ENCODE results near the gene GCM1. TPM values are rescaled to one million over a fixed set of nuclear protein-coding genes. Genes with fewer than 3 reads are reported as not detected.

GCM1 gene
- total RNA-seq, 6 experiments from 2014 or later = not detected

DNA sequence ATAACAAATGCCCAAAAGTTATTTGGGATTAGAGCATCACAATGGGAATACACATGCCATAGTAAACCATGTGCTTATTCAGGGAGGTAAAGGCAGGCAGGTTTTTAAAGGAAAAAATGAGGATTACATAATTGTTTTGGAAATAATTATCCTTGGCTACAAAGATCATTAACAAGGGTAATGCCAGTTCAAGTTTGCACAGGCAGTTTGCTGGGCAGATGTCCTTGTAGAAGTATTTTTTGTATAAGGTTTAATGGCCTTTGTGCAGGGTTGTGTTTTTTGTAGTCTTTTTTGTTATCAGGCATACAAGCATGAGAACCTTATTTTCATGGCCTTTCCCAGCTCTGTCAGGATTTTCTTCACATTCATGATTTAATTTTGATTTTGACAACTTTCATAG lies 58.7 kb downstream of the GCM1 start:
- Histone ChIP-seq H3K27ac (peak overlapping the region in 1 of 3 donors; percentile 22), H3K9me3 (no peaks in the 10 kb centered on the region), H3K36me3 (peaks cover 3 to 62% (median 31%) of the 10 kb centered on the region in 4 donors), H3K4me1 (peaks cover 0 to 12% (median 0%) of the 10 kb centered on the region in 4 donors), H3K27me3 (no peaks in the 10 kb centered on the region), H3K4me3 (no peak overlapping the region)
- no peak for TF ChIP-seq POLR2A (IDR thresholded peaks at IDR 0.05)
- TF ChIP-seq, protein P1, sequence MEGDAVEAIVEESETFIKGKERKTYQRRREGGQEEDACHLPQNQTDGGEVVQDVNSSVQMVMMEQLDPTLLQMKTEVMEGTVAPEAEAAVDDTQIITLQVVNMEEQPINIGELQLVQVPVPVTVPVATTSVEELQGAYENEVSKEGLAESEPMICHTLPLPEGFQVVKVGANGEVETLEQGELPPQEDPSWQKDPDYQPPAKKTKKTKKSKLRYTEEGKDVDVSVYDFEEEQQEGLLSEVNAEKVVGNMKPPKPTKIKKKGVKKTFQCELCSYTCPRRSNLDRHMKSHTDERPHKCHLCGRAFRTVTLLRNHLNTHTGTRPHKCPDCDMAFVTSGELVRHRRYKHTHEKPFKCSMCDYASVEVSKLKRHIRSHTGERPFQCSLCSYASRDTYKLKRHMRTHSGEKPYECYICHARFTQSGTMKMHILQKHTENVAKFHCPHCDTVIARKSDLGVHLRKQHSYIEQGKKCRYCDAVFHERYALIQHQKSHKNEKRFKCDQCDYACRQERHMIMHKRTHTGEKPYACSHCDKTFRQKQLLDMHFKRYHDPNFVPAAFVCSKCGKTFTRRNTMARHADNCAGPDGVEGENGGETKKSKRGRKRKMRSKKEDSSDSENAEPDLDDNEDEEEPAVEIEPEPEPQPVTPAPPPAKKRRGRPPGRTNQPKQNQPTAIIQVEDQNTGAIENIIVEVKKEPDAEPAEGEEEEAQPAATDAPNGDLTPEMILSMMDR (IDR thresholded peaks at IDR 0.05) = no peak
- intact Hi-C loops (cut with DNase I) = no loop called here
- ATAC-seq (peak in 1 of 4 donors; percentile 77), DNase-seq (no peak)

DNA sequence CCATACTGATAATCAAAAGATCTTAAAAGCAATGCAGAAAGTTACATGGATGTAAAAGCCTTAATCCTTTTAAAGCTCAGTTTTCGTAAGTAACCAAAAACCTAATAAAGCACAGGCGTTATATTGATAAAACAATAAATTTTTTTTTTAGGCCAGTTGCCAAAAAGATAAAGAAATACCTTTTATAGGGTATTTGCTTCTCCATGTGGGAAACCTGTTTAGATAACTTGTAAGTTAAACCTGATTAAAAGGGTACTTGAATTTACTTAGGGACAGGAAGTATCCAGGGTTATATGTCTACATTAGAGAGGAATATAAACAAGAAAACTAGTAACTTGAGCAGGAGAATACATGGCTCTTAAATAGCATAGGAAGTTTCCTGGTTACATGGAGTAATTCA lies 62.3 kb downstream of the GCM1 start:
- no peak for ATAC-seq

DNA sequence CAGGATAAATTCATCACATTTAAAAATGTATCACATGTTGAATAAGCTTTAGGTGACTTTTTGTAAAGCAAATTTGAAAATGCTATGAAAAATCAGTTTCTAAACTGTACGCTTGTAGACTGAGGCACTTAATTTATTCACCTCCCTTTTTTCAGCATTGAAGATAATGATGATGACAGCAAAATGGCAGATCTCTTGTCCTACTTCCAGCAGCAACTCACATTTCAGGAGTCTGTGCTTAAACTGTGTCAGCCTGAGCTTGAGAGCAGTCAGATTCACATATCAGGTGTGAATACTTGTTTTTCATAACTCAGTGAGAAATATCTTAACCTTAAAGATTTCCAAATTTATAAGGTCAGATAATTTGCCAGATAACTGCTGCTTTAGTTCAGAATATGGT lies 67.8 kb downstream of the GCM1 start:
- Histone ChIP-seq H3K27ac (no peak overlapping the region), H3K36me3 (peaks cover 0 to 91% (median 42%) of the 10 kb centered on the region in 4 donors), H3K27me3 (no peaks in the 10 kb centered on the region), H3K4me1 (no peaks in the 10 kb centered on the region), H3K9me3 (no peaks in the 10 kb centered on the region), H3K4me3 (no peak overlapping the region)
- intact Hi-C loops (cut with DNase I) = no loop called here
- DNase-seq = no peak
- no peak for ATAC-seq
- TF ChIP-seq, protein P1 (IDR thresholded peaks at IDR 0.05) = no peak
- TF ChIP-seq POLR2A (IDR thresholded peaks at IDR 0.05) = no peak
- 100% methylated on average over 1 of the region's 1 CpG for WGBS (ENCODE audit: insufficient coverage, low coverage, low lambda C conversion rate, missing lambda C conversion rate)

More for the DNA sequence above, 62.3 kb downstream of the GCM1 start:
- Histone ChIP-seq H3K27ac (no peak overlapping the region), H3K36me3 (peaks cover 0 to 64% (median 30%) of the 10 kb centered on the region in 4 donors), H3K27me3 (no peaks in the 10 kb centered on the region), H3K9me3 (no peaks in the 10 kb centered on the region), H3K4me3 (no peak overlapping the region), H3K4me1 (peaks cover 0 to 12% (median 0%) of the 10 kb centered on the region in 4 donors)
- TF ChIP-seq, protein P1 (IDR thresholded peaks at IDR 0.05) = no peak
- no peak for TF ChIP-seq POLR2A (IDR thresholded peaks at IDR 0.05)
- intact Hi-C loops (cut with DNase I) = no loop called here
- DNase-seq = no peak
- 40% methylated on average over 2 of the region's 2 CpGs for WGBS (ENCODE audit: insufficient coverage, low coverage, low lambda C conversion rate, missing lambda C conversion rate)

Small RNAs within 50 kb of the gene (small RNA-seq; reads per million reads assigned to genes)
- gene RN7SL244P (0 reads per million in 2 experiments), gene RNU6-464P (0 reads per million in 2 experiments)

Other genes starting within 250 kb of the GCM1 start
- gene GSTA3, start 239.1 kb downstream of the GCM1 start, total RNA-seq = not detected
- gene GSTA4, start 153.6 kb downstream of the GCM1 start, total RNA-seq = 10 to 100 TPM in 3 of 6 experiments, 1 to 10 TPM in 3; 4.8 to 23.1 (median 9.2) TPM
- gene CILK1, start 87.0 kb downstream of the GCM1 start, total RNA-seq = 1 to 10 TPM; 5.6 to 7.8 (median 6.9) TPM
- 10 to 100 TPM; 24.6 to 78.7 (median 54.1) TPM for gene FBXO9, start 83.4 kb downstream of the GCM1 start, total RNA-seq
- gene ELOVL5, start 200.1 kb upstream of the GCM1 start, total RNA-seq = 100 to 1,000 TPM in 1 of 6 experiments, 10 to 100 TPM in 5; 48.5 to 117 (median 55.7) TPM